GM04503 (cell line): ENCODE results near the gene MGA.
"Not testable (repeated sequence)": the region's sequence is repeated elsewhere in the genome, so short reads cannot be mapped to it uniquely, and the experiment has no call there.

Experiments used
- DNase-seq: peaks from one replicate; pipeline ENCODE4 v3.0.0-alpha.2; 2012; ENCODE audit warnings: low read depth

The MGA gene

DNA sequence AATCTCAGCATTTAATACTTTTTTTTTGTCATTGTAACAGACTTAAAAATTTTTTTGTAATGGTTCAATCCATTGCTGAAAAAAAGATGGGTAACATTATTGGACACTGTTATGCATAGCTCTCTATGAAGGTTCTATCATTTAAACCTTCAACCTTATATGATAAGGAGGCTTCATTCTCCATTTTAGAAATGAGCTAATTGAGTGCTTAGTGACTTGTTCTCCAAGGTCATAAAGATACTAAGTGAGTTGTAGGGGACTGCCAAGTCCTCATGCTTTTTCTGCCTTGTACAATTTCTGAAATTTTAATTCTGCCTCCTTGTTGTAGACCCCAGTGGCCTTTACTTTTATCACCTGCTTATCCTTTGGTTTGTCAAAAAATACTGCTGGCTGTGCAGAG lies 56.7 kb downstream of the MGA start:
- DNase-seq: no peak

DNA sequence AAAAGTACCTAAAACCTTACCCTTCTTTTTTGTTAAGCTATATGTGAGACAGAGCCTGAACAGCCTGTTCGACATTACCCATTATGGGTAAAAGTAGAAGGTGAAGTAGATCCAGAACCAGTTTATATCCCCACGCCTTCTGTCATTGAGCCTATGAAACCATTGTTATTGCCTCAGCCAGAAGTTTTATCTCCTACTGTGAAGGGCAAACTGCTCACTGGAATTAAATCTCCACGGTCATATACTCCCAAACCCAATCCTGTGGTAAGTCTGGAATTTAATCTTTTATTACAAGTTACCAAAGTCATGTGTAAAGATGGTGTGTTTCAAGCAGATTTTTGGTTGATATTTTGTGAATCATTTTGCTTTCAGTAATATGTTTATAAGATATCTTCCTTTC lies 66.9 kb downstream of the MGA start:
- no peak for DNase-seq

DNA sequence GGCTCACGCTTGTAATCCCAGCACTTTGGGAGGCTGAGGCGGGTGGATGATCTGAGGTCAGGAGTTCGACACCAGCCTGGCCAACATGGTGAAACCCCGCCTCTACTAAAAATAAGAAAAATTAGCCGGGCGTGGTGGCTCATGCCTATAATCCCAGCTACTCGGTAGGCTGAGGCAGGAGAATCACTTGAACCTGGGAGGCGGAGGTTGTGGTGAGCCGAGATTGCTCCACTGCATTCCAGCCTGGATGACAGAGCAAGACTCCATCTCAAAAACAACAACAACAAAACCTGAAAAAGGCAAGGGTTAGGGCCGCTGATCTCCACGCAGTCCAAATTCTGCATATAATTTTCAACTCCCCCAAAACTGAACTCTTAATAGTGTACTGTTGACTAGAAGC lies 67.9 kb downstream of the MGA start:
- DNase-seq: not testable (repeated sequence)

DNA sequence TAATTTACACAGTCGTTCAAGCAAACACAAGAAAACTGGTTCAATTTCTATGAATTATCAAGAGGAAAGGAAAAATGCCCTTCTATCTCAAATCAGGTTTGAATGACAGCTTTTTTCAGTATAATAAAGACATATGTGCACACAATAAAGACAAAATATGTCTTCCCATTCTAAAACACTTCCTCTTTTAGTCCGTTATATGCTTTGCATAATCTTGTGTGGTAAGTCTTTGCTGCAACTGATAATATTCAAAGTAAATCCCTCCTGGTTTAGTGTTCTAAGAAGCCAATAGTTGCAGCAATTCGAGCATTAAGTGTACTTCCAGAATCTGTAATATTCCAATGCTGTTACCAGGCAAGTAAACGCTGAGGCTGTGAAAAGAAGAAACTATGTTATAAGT lies 70.3 kb downstream of the MGA start:
- no peak for DNase-seq

DNA sequence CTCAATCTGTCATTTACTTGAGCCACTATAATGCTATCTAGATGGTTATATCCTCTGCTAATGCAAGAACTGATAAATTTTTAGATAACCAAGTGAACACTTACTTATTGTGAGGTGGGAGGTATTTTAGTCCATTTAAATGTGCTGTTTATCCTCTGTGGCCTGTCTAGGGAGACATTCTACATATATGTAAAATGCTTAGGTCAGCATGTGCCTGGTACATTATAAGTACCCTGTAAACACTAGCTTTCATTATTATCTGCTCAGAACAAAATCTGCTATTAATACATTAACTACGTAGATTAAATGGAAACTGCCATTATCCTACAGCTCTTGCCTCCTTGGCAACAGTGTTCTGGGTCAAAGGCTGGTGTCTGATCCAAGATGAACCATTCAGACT lies 72.3 kb downstream of the MGA start:
- no peak for DNase-seq

DNA sequence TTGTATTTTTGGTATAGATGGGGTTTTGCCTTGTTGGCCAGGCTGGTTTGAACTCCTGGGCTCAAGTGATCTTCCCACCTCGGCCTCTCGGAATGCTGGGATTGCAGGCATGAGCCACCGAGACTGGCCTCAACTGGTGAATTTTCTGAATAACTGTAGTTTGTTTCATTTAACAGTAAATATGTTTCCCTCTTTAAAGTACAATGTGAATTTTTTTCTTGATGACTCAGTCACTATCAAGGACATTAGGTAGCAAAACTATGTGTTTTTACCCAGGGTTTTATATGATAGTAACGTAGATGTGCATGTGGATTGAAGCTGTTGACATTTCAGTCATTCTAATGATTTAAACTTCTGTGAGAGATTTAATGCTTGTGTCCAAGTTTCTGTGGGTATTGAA lies 73.9 kb downstream of the MGA start:
- no peak for DNase-seq

DNA sequence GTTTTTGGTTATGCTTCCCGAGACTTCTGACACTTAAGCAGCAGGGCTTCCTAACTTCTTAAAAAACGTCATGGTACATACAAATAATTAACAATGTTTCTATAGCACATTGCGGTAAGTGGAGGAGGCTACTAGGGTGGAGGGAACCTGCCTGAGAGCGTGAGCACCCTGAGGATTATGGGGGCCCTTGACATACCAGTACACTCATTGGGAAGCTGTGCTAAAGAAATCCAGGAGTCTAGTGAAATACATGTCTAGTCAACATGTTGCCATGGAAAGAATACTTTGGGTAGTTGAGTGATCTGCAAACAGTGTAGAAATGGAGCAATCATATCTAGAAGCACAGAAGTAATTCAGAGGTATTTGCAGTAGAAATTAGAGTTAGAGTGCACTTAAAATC lies 74.8 kb downstream of the MGA start:
- no peak for DNase-seq

DNA sequence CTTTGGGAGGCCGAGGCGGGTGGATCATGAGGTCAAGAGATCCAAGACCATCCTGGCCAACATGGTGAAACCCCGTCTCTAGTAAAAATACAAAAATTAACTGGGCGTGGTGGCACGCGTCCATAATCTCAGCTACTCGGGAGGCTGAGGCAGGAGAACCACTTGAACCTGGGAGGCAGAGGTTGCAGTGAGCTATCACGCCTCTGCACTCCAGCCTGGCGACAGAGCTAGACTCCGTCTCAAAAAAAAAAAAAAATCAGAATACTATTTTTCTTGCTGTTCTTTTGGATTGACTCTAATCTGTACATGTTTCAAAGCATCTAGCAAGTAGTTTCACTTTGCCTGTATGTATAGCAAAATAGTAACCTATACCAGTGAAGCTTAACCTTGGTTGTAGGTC lies 75.3 kb downstream of the MGA start:
- not testable (repeated sequence) for DNase-seq

DNA sequence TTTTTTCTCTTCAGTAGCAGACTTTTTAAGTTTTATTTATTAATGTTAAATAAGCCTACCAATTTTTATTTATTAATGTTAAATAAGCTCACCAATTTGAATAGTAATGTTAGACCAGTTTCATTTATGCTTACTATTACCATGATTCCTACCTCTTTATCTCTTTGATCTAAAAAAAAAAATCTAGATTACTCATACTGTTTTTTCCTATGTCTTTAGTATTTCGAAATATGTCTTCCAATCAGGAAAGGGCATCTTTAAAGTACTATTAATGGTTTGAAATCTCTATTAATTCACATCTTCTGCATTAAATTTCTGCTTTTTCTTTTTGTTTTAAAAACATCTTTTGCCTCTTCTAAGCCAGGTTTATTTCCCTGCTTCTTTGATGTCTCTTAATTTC lies 86.6 kb downstream of the MGA start:
- DNase-seq: no peak

DNA sequence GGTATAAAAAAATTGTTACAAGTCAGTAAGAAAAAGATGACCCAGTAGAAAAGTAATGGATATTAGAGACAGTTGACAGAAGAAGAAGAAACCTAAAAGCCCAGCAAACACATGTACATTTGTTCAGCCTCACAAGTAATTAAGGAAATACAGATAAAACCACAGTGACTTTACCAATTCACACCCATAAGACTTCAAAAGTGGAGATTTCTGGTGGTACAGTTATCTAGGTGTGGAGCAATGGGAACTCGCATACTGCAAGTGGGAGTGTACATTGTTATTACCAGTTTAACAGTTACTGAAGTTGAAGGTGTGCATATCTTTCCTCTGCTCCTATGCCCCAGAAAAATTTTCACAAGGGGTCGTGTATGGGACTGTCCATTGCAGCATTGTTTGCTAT lies 96.0 kb downstream of the MGA start:
- no peak for DNase-seq

DNA sequence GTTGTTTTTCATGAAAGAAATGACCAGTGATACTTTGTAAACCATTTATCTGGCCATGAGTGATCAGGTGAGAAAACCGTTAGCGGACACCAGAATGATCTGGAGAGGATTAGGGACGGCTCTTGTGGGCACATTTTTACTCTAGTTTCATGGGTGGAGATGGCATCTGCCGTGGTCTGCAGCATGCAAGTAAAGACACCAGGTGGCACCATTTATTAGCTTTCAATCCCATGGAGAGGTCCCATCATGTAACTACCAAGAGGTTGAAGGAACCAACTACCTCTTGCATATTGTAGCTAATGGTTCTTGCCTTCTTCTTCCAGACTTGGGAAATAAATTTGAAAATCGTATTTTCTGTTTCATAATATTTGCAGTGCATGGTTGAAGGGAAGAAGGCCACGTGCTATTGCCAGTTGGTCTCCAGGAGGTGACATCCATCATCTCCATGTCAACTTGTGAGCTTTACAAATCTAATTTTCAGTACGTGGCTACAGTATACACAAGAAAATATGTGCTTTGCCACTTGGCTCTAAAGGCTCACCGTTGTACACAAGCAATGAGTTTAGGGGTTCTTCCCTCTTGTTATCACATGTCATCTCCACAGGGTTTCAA lies 112.6 kb downstream of the MGA start:
- peak; percentile 37 for DNase-seq

DNA sequence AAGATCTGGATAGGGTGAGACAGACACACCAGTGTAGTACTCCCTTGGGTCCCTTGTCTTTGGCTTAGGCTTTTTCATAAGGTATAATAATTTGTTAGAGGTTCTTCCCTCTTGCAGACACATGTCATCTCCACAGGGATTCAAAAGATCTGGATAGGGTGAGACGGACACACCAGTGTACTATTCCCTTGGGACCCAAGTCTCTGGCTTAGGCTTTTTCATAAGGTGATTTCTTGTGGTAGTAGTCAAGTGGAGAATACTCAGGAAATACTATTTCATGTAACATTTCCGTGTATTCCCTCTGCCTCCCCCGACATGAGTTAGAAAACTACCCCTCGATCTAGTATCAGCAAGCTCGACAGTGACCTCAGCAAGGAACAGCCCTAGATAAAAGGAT lies 113.1 kb downstream of the MGA start:
- DNase-seq: no peak

DNA sequence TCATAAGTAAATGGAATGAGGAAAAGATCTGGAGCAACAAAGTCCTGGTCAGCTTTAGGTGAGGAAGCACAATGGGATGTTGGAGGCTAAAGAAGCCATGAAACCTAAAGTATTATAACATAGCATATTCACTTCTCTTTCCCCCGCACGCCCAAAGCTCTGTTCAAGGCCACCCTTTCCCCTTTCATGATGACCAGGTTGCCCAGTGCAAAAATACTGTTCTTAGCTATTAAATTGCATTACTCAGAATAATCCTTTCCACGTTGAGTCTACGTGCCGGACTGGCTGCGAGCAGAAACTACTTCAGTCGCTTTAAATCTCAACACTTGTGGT lies 113.5 kb downstream of the MGA start:
- no peak for DNase-seq

DNA sequence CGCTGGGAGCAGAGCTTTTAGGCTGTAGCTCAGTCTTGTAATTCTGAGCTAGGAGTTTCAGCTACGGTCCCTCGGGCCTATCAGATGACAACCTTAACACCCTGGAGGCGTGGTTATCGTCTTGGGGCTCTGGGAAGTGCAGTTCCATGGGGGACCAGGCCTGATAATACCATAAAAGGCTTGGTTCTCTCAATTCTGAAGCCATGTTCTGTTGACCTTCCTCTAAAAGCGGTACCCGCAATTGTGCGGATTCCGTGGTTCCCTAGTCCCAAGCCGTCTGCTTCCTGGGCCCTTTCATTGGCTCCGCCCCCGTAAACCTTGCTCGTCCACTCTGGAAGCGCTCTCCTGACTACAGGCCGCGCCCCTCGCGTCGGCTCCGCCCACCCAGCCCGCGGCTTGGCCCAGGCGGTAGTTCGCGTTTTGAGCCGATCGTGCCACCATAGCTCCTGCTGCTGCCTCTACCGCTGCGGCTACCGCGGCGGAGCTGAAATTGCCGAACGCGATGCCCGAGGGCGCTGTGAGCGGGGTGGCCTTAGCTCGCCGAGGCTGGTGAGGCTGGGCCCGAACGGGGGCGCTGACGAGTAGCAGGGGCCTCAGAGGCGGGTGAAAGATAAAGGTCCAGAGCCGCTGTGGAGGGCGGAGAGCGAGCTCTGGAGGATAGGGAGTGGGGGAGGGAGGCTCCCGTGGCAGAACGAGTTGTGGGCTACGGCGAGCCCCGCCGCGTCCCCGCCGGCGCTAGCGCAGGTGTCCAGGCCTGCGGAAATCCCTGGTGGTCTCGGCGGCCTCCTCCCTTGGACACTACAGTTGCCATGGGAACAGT lies 114.1 kb downstream of the MGA start, which contains the start of gene MAPKBP1:
Gene MAPKBP1 (plus strand): TSS at position 423 of the 820 bp plus-strand sequence. CDS start 792 bp downstream, outside the sequence.
- DNase-seq: peak; percentile 92

DNA sequence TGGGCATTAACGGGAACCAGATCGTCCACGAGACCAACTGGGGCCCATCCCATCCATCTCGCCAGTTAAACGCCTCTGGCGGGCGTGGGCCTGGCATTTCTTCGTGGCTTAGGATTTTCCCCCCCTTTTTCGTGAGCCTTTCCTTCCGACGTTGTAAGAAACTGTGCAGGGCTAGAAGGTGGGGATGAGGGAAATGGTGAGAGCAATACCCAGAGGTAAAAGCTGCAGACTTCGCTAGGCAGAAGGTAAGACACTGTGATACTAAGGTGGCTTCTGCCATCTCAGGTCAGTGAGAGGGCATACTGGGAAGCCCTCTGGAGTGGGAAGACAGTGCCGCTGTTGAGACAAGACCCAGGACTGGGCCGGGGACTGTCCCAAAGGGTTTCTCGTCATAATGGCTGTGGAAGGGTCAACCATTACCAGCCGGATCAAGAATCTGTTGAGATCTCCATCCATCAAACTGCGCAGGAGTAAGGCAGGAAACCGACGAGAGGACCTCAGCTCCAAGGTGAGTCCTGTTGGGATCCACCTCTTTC lies 114.7 kb downstream of the MGA start:
- DNase-seq: no peak

DNA sequence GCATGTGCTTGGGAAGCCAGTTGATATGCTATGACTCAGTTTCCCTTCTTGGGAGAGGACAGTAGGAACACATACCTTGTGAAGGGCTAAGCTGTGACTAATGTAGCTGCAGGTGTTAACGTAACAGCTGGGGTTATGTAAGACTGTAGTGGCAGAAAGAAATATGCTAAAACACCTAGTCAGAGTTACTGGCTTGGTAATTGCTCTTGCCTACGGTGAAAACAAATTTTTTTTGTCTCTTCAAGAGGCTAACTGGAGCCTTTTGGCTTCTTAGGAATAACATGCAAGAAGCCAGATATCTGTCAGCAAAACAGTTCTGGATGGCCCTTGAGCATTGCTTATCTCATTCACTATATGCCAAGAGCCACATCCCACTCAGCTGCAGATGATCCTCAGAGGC lies 115.4 kb downstream of the MGA start:
- no peak for DNase-seq

DNA sequence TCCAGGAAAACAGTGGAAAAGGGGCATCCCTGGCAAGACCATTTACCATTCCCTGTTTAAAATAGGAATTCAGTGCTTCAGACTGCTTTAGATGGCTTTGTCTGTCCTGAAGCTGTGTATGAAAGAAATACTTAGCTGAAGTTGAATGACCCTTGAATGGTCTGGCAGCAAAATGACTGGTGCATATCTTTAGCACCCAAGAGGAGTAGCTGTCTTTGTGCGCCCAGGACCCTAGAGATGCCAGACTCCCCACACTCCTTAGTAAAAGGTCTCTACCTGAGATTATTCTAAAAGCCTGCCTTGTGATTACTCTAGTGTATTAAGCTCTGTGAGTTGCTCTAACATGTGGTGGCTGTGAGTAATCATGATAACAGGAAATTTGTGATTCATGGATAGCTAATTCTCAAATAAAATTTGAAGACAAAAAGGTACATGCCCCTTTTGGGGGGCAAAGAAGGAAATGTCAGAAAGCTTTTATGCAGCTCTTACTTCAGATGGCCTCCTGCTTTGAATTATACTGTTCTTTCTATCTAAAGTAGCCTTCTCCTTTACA lies 117.3 kb downstream of the MGA start:
- DNase-seq: no peak

DNA sequence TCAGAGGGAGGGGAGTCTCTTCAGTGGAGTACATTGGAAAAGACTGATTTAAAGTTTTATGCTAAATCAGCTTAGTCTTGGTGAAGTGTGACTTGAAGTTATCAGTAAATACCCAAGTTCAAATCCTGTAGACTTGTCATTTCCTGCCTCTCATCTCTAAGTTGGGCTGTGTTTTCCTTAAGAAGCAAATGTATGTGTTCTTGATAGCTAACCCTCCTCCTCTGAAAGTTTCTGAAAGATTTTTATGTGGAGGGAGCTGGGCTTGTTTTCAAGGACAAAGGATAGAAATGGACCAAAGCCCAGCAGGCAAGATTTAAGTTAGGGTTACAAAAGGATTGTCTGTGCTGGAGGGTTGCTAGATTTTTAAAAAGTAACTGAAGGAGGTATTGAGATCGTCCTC lies 118.3 kb downstream of the MGA start:
- DNase-seq: no peak

DNA sequence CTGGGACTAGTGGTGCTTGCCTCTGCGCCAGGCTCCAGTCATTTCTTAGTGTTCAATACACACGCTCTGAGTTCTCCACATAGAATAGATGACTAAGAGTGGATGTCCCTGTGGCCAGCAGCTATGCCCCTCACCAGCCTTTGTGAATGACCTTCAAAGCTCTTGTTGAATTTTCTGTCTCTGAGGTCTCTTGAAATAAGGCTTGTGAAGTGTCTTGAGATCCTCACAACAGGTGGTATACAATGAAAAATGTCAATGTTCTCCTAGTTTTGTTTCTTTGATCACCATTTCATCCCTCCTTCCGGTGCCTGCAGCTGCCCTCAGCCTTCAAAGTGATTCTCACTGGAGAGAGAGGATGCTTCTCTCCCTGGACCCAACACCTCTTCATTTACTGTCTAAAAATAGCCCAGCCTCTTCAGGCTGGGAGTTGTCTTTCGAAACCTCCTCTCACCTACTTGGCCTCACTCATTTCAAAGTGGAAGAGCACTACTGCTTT lies 119.5 kb downstream of the MGA start:
- DNase-seq: no peak

DNA sequence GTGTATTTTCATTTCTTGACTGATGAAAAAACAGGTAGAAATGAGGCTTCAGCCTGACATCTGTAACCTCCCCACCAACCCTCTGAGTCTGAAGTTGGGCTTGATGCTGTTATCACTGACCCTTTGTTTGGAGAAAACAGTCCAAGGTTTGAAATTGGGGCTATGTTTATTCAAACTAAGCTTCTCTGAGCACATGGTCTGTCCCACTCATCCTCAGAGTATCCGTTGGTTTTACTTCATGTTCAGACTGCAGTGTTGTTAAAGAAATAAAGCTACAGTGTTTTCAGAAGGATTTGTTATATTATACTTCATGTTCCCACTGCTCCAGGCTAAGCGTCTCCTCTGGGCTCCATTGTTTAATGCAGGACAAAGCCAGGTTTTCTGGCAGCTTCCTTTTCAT lies 120.1 kb downstream of the MGA start:
- DNase-seq: no peak

DNA sequence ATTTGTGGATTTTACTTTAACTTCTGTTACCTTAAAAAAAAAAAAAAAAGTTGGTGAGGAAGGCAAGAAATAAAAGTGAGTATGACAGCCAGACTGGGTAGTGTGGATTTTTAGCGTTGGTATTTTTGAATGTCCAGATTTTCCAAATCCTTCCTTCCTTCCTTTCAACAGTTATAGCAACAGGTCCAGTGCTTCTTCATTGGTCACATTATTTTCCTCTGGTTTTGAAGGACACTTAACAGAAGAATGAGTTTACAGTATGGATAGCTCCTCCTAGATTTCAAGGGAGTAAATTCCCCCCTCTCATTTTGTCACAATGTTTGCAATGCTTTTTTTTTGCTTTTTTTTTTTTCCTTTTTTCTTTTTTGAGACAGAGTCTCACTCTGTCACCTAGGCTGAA lies 120.5 kb downstream of the MGA start:
- DNase-seq: no peak

DNA sequence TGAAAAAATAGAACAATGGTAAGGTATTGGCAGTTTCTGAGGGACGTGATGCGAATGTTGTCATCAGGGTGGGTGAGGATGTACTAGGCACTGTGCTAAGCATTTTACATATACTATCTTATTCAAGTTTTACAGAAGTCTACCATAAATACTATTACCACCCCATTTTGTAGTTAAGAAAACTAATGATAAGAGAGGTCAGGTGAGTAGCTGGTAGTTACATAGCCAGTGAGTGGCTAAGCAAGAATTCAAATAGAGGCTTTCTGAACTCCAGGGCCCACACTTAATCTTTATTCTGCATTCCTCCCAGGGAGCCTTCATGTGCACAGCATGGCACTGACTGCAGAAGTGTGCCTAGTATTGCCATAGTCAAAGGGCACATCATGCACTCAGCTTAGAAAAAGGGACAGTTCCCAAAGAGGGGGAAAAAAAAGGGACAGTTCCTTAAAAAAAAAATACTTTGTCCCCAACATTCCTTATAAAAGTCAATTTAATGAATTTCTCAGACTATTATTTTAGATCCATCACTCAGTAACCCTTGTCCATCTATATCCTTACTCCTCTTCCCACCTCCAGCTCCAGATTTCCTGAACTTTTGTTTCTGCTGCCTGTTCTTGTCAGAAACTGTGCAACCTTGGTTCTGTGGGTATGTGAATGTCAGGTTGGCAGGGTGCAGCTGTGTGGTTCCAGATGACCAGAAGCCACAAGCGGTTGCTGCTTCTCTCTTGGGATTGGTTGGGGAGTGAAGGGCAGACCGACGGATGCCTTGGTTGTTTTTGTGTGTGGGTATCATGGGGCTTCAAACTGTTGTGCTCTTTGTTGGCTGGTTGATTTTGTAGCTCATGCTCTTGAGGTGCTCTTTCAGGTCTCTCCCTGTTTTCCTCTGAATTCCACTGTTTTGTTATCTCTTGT lies 122.4 kb downstream of the MGA start:
- no peak for DNase-seq
